Activated B cell treated with CpG ODN at 0.5 μM for 24 hours (primary cell): Measurements from ENCODE around the gene ELANE. TPM values are rescaled to one million over a fixed set of nuclear protein-coding genes. Genes with fewer than 3 reads are reported as not detected.
"Not testable (repeated sequence)": the region's sequence is repeated elsewhere in the genome, so short reads cannot be mapped to it uniquely, and the experiment has no call there.

ENCODE experiments used
- ATAC-seq: fragments of 200-7000 bp; cut with Tn5 transposase; one replicate; pipeline ENCODE4 v1.10.0; 2021; ENCODE audit warnings: low read depth, mild to moderate bottlenecking, moderate library complexity
- CTCF ChIA-PET: fragments of 350-600 bp; sonication (Branson Sonifier 250); formaldehyde crosslinking; loops from one replicate; lab custom pipeline; 2021; ENCODE audit warnings: antibody characterized with exemption; lab: Charles Lee
- POLR2A ChIA-PET: fragments of 350-600 bp; sonication (Branson Sonifier 250); formaldehyde crosslinking; loops from one replicate; lab custom pipeline; 2021; ENCODE audit warnings: antibody characterized with exemption; lab: Charles Lee
- DNase-seq: peaks from one replicate; pipeline ENCODE4 v3.0.0; 2022
- H3K27ac Mint-ChIP-seq: one replicate; pipeline ENCODE4 v1.8.0; 2020; ENCODE audit warnings: mixed read lengths
- H3K27me3 Mint-ChIP-seq: one replicate; pipeline ENCODE4 v1.8.0; 2021; ENCODE audit warnings: mixed read lengths
- H3K36me3 Mint-ChIP-seq: one replicate; pipeline ENCODE4 v1.8.0; 2021; ENCODE audit warnings: low read depth, mixed read lengths
- H3K4me1 Mint-ChIP-seq: one replicate; pipeline ENCODE4 v1.8.0; 2021; ENCODE audit warnings: mixed read lengths
- H3K4me3 Mint-ChIP-seq: one replicate; pipeline ENCODE4 v1.8.0; 2020; ENCODE audit warnings: mild to moderate bottlenecking, mixed read lengths
- H3K9me3 Mint-ChIP-seq: one replicate; pipeline ENCODE4 v1.8.0; 2020; ENCODE audit warnings: mixed read lengths
- CTCF ChIP-seq: fragments of 200-600 bp; IDR thresholded peaks from one replicate; pipeline ENCODE4 v1.8.0; 2022; ENCODE audit warnings: antibody characterized with exemption, mild to moderate bottlenecking
- intact Hi-C: fragments of 100-400 bp; cut with micrococcal nuclease; formaldehyde crosslinking; loops from one replicate; pipeline ENCODE4 v1.15.1; 2024
- total RNA-seq: library from RNA; stranded (reverse); gene quantifications from 2 replicates; pipeline ENCODE4 v1.2.3, GENCODE V29; 2022

Gene ELANE
- total RNA-seq, 1 donor from 2014 or later: not detected

- Mint-ChIP-seq H3K4me1 (peaks cover 8% of the 10 kb centered on the region), H3K9me3 (no peaks in the 10 kb centered on the region), H3K27me3 (no peaks in the 10 kb centered on the region), H3K27ac (no peak overlapping the region), H3K4me3 (no peak overlapping the region), H3K36me3 (peaks cover 39% of the 10 kb centered on the region)
- POLR2A ChIA-PET: interaction anchor here (1.2 to 1.4 kb wide), 2 partner anchors 10 to 34 kb away, joined by 3 to 4 read pairs; no protein-coding TSS in a partner anchor
- TF ChIP-seq CTCF: no peak
- CTCF ChIA-PET: no interaction called here
- DNase-seq (no peak), ATAC-seq (no peak)
- intact Hi-C loops: loop anchor here (2.0 kb wide), 1 partner anchor 19 kb away; the partner anchor contains the start of genes MED16 and RNU6-9
Measured at GRCh38 chr19:873561-874041, 21.5 kb downstream of the ELANE start.

- POLR2A ChIA-PET: interaction anchor here (0.5 to 1.3 kb wide), 3 partner anchors 18 to 152 kb away, joined by 3 to 6 read pairs (median 5); partner anchors contain the start of genes MED16 and RNU6-9
- peaks cover 8% of the 10 kb centered on the region for H3K4me1 Mint-ChIP-seq
Measured at GRCh38 chr19:875265-875879, 23.3 kb downstream of the ELANE start.

GRCh38 chr19:876089-876488 is 24.0 kb downstream of the ELANE start:
- Mint-ChIP-seq H3K4me3 (no peak overlapping the region), H3K27ac (no peak overlapping the region), H3K9me3 (no peaks in the 10 kb centered on the region), H3K27me3 (no peaks in the 10 kb centered on the region), H3K36me3 (peaks cover 32% of the 10 kb centered on the region), H3K4me1 (peaks cover 8% of the 10 kb centered on the region)
- TF ChIP-seq CTCF: no peak
- intact Hi-C loops: no loop called here
- DNase-seq (no peak), ATAC-seq (no peak)
- ChIA-PET POLR2A (interaction anchor here (0.6 to 1.3 kb wide), 3 partner anchors 10 to 30 kb away, joined by 3 to 5 read pairs (median 3); partner anchors contain the start of genes MED16 and RNU6-9), CTCF (no interaction called here)

More at GRCh38 chr19:875265-875879, 23.3 kb downstream of the ELANE start:
- Mint-ChIP-seq H3K9me3 (no peaks in the 10 kb centered on the region), H3K36me3 (peaks cover 33% of the 10 kb centered on the region), H3K27ac (no peak overlapping the region), H3K27me3 (no peaks in the 10 kb centered on the region), H3K4me3 (no peak overlapping the region)
- intact Hi-C loops: no loop called here
- TF ChIP-seq CTCF: no peak
- CTCF ChIA-PET: no interaction called here
- ATAC-seq (no peak), DNase-seq (no peak)

GRCh38 chr19:876780-877314 is 24.7 kb downstream of the ELANE start:
- no peak for DNase-seq
- Mint-ChIP-seq H3K4me3 (no peak overlapping the region), H3K27me3 (no peaks in the 10 kb centered on the region), H3K36me3 (peaks cover 36% of the 10 kb centered on the region), H3K4me1 (peaks cover 8% of the 10 kb centered on the region), H3K9me3 (no peaks in the 10 kb centered on the region), H3K27ac (no peak overlapping the region)
- no peak for ATAC-seq
- POLR2A ChIA-PET: interaction anchor here (0.5 kb wide), 1 partner anchor 120 kb away, joined by 3 read pairs; no protein-coding TSS in a partner anchor
- intact Hi-C loops: no loop called here
- CTCF ChIA-PET: no interaction called here
- no peak for TF ChIP-seq CTCF

- intact Hi-C loops, H3K4me1 Mint-ChIP-seq, DNase-seq, H3K9me3 Mint-ChIP-seq, H3K27ac Mint-ChIP-seq, H3K4me3 Mint-ChIP-seq, CTCF ChIA-PET, ATAC-seq, H3K27me3 Mint-ChIP-seq: not testable (repeated sequence)
- POLR2A ChIA-PET: interaction anchor here (0.5 to 1.5 kb wide), 3 partner anchors 14 to 17 kb away, joined by 5 to 8 read pairs (median 6); partner anchors contain the start of genes MED16 and RNU6-9
- H3K36me3 Mint-ChIP-seq: peaks cover 37% of the 10 kb centered on the region
Measured at GRCh38 chr19:877992-878660, 26.0 kb downstream of the ELANE start.

GRCh38 chr19:878751-879561 is 26.9 kb downstream of the ELANE start:
- intact Hi-C loops, H3K9me3 Mint-ChIP-seq, DNase-seq, ATAC-seq, H3K27ac Mint-ChIP-seq, H3K4me1 Mint-ChIP-seq, CTCF ChIA-PET, H3K27me3 Mint-ChIP-seq, H3K4me3 Mint-ChIP-seq: not testable (repeated sequence)
- POLR2A ChIA-PET: interaction anchor here (1.3 to 1.5 kb wide), 2 partner anchors 14 to 30 kb away, joined by 3 to 8 read pairs; partner anchors contain the start of genes MED16 and RNU6-9
- H3K36me3 Mint-ChIP-seq: peaks cover 40% of the 10 kb centered on the region
